GM12878 (cell line): ENCODE measurements around the gene MYO1H. TPM values are rescaled to one million over a fixed set of nuclear protein-coding genes. Genes with fewer than 3 reads are reported as not detected.

Source experiments
- SUPT20H ChIP-seq: IDR thresholded peaks from 2 replicates; pipeline ENCODE4 v1.6.1; 2011; ENCODE audit warnings: low read depth, mild to moderate bottlenecking, low read length, moderate library complexity, borderline replicate concordance; ENCODE audit not compliant: control insufficient read depth
- polyA plus RNA-seq, 11 experiments: library from polyadenylated mRNA; depleted of rRNA in 4 of 11; unstranded in 6 of 11; stranded (reverse) in 5 of 11; fragments of >200 nt; fragmentation: Nextera tagmentation in 4 of 11; fragmentation: Illumina TruSeq in 1 of 11; extraction: Ambion mirVana in 4 of 11; extraction: Trizol in 1 of 11; gene quantifications; 1 replicate in 1 of 11; 2 replicates in 10 of 11; pipeline versions ENCODE4 v1.2.1 to v1.2.3, GENCODE V29; 2011 to 2016; ENCODE audit warnings: inconsistent platforms in 2 of 11, missing spikeins in 2 of 11, low read depth in 1 of 11
- total RNA-seq, 4 experiments: library from RNA; depleted of rRNA in 3 of 4; stranded (reverse); fragments of >200 nt in 3 of 4; fragmentation: Illumina TruSeq in 1 of 4; extraction: Trizol in 1 of 4; gene quantifications; 2 replicates each; pipeline versions ENCODE4 v1.2.1 to v1.2.3, GENCODE V29; 2013 to 2021
- TF ChIP-seq, protein P1 (sequence below): fragments of 450-650 bp; IDR thresholded peaks from 2 replicates; pipeline ENCODE4 v1.6.1; 2017; ENCODE audit warnings: mild to moderate bottlenecking, moderate library complexity
- TF ChIP-seq, protein P2 (sequence below): fragments of 450-650 bp; formaldehyde crosslinking; IDR thresholded peaks from 2 replicates; pipeline ENCODE4 v1.4.0; 2022; ENCODE audit warnings: mild to moderate bottlenecking, moderate library complexity
- TF ChIP-seq, protein P3 (sequence below): IDR thresholded peaks from 2 replicates; pipeline ENCODE4 v1.6.1; 2011; ENCODE audit warnings: mild to moderate bottlenecking, low read depth, low read length, moderate library complexity; ENCODE audit not compliant: insufficient replicate concordance

The MYO1H gene
- total and polyA plus RNA-seq, 10 of the 15 experiments (the other 5 are each of a cell fraction or from before 2014, with no cell fraction given), result 0.05 TPM; not detected in 9

DNA sequence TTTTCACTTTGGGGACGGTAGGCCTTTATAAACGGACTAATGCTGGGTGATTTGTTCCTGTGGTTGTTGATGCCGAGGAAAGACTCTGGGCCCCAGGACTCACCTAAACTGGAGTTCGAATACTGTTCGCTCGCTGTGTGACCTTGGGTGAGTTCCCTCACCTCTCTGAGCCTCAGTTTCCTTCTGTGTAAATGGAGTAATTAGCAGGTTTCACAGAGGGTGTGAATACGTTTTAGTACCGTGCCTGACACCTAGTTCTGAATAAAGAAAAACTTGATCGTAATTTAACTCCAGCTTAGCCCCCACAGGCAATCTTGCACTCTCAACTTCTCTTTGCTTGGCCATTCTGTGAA, 130.2 kb downstream of the MYO1H start (continued):
- TF ChIP-seq, protein P1, sequence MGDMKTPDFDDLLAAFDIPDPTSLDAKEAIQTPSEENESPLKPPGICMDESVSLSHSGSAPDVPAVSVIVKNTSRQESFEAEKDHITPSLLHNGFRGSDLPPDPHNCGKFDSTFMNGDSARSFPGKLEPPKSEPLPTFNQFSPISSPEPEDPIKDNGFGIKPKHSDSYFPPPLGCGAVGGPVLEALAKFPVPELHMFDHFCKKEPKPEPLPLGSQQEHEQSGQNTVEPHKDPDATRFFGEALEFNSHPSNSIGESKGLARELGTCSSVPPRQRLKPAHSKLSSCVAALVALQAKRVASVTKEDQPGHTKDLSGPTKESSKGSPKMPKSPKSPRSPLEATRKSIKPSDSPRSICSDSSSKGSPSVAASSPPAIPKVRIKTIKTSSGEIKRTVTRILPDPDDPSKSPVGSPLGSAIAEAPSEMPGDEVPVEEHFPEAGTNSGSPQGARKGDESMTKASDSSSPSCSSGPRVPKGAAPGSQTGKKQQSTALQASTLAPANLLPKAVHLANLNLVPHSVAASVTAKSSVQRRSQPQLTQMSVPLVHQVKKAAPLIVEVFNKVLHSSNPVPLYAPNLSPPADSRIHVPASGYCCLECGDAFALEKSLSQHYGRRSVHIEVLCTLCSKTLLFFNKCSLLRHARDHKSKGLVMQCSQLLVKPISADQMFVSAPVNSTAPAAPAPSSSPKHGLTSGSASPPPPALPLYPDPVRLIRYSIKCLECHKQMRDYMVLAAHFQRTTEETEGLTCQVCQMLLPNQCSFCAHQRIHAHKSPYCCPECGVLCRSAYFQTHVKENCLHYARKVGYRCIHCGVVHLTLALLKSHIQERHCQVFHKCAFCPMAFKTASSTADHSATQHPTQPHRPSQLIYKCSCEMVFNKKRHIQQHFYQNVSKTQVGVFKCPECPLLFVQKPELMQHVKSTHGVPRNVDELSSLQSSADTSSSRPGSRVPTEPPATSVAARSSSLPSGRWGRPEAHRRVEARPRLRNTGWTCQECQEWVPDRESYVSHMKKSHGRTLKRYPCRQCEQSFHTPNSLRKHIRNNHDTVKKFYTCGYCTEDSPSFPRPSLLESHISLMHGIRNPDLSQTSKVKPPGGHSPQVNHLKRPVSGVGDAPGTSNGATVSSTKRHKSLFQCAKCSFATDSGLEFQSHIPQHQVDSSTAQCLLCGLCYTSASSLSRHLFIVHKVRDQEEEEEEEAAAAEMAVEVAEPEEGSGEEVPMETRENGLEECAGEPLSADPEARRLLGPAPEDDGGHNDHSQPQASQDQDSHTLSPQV, result no peak
- TF ChIP-seq, protein P2, sequence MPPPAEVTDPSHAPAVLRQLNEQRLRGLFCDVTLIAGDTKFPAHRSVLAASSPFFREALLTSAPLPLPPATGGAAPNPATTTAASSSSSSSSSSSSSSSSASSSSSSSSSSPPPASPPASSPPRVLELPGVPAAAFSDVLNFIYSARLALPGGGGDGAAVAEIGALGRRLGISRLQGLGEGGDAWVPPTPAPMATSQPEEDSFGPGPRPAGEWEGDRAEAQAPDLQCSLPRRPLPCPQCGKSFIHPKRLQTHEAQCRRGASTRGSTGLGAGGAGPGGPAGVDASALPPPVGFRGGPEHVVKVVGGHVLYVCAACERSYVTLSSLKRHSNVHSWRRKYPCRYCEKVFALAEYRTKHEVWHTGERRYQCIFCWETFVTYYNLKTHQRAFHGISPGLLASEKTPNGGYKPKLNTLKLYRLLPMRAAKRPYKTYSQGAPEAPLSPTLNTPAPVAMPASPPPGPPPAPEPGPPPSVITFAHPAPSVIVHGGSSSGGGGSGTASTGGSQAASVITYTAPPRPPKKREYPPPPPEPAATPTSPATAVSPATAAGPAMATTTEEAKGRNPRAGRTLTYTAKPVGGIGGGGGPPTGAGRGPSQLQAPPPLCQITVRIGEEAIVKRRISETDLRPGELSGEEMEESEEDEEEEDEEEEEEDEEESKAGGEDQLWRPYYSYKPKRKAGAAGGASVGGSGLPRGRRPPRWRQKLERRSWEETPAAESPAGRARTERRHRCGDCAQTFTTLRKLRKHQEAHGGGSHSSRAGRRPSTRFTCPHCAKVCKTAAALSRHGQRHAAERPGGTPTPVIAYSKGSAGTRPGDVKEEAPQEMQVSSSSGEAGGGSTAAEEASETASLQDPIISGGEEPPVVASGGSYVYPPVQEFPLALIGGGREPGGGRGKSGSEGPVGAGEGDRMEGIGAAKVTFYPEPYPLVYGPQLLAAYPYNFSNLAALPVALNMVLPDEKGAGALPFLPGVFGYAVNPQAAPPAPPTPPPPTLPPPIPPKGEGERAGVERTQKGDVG (CRISPR knock-in tag), result no peak
- no peak for TF ChIP-seq SUPT20H
- TF ChIP-seq, protein P3, sequence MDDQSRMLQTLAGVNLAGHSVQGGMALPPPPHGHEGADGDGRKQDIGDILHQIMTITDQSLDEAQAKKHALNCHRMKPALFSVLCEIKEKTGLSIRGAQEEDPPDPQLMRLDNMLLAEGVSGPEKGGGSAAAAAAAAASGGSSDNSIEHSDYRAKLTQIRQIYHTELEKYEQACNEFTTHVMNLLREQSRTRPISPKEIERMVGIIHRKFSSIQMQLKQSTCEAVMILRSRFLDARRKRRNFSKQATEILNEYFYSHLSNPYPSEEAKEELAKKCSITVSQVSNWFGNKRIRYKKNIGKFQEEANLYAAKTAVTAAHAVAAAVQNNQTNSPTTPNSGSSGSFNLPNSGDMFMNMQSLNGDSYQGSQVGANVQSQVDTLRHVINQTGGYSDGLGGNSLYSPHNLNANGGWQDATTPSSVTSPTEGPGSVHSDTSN, result no peak
